Measurements from ENCODE around the gene RNGTT.
"Not testable (repeated sequence)": the region's sequence is repeated elsewhere in the genome, so short reads cannot be mapped to it uniquely, and the experiment has no call there.

RNGTT gene

DNA sequence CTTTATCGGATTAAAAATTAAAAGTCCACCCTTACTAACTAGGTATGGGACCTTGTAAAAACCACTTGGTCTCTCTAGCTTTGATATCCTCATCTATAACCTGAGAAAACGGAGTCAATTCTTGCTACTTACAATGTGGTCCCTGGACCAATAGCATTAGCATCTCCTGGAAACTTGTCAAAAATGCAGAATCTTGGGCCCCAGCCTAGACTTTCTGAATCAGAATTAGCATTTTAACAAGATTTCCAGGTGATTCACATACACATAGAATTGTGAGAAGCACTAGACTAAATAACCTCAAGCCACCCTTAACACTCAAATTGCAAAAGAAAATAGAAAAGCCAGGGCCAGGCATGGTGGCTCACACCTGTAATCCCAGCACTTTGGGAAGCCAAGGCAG is 96.6 kb downstream of the RNGTT start:
- DNase-seq (ENCODE audit: low read depth in 2 of 2): no peak

GRCh38 chr6:88865275-88865674 is 98.1 kb downstream of the RNGTT start:
- no peak for DNase-seq (ENCODE audit: low read depth in 2 of 2)

GRCh38 chr6:88864359-88865054 is 98.9 kb downstream of the RNGTT start:
- no peak for DNase-seq (ENCODE audit: low read depth in 2 of 2)

- DNase-seq (ENCODE audit: low read depth in 2 of 2): no peak
Observed at GRCh38 chr6:88860310-88860709, 103.1 kb downstream of the RNGTT start.

GRCh38 chr6:88858455-88858854 is 105.0 kb downstream of the RNGTT start:
- DNase-seq (ENCODE audit: low read depth in 2 of 2): no peak

DNA sequence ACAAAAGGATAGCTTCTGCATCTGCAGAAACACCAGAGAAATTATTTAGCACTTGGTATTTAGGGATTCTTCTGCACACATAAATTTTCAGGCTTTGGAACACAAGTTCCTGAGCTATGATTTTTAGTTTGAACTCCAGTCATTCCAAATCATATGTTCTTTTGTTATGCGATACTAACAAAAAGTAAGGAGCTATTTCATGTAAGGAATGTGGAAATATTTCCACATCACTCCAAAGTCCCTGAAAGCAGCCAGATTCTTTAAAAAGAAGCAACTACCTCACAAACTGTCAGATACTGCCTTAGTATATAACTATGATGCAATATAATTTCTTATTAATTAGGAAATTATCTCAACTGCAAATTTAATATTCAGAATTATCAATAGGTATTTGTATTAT is 106.9 kb downstream of the RNGTT start:
- no peak for DNase-seq (ENCODE audit: low read depth in 2 of 2)

DNA sequence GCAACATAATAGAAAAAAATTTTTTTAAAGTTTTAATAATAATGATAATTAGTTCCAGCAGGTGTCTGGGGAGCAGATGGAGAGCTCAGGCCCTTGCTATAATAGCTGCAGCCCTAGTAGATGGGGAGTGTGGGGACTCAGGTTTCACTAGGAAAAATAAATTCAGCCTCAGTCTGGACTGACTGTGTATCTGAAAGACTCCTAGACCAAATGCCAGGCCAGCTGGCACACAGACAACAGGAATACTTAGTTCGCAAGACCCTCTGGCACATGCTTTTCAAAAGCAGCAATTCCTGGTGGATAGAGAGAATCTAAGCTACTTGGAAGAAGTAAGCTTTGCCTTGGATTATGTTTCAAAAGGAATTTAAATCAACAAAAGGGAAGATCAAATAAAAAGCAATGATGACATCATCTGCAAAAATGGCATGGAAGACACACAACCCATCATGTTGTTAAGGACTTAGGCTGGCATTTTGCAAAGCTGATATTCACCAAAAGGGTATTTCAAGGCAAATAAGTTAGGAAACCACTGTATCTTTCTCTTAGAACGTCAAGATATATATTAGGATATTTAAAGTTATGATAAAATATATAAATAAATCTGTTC is 107.8 kb downstream of the RNGTT start:
- DNase-seq (ENCODE audit: low read depth in 2 of 2): no peak

- DNase-seq (ENCODE audit: low read depth in 2 of 2): no peak
Observed at GRCh38 chr6:88852775-88853174, 110.6 kb downstream of the RNGTT start.

DNA sequence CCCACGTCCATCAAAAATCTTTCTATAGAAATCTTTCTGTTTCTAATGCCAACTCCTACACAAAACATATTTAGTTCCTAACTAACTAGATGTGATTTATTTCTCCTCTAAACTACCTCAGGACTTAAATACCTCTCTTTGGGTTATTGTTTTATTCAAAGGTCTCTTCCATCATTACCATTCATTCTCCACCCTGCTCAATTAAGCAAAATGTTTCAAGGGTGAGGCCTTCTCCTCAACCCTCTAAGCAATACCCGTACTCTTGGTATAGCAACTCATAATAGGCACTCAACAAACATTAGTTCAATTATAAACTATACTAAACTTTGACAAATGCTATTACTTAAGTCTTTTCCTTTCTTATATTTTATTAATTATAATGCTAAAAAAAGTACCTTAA is 111.4 kb downstream of the RNGTT start:
- no peak for DNase-seq (ENCODE audit: low read depth in 2 of 2)

GRCh38 chr6:88848870-88849269 is 114.5 kb downstream of the RNGTT start:
- no peak for DNase-seq (ENCODE audit: low read depth in 2 of 2)

- DNase-seq (ENCODE audit: low read depth in 2 of 2): no peak
Observed at GRCh38 chr6:88843040-88843439, 120.4 kb downstream of the RNGTT start.

- no peak for DNase-seq (ENCODE audit: low read depth in 2 of 2)
Observed at GRCh38 chr6:88842320-88842719, 121.1 kb downstream of the RNGTT start.

GRCh38 chr6:88840796-88841539 is 122.5 kb downstream of the RNGTT start:
- DNase-seq (ENCODE audit: low read depth in 2 of 2): no peak

GRCh38 chr6:88840289-88840688 is 123.1 kb downstream of the RNGTT start:
- DNase-seq (ENCODE audit: low read depth in 2 of 2): no peak

DNA sequence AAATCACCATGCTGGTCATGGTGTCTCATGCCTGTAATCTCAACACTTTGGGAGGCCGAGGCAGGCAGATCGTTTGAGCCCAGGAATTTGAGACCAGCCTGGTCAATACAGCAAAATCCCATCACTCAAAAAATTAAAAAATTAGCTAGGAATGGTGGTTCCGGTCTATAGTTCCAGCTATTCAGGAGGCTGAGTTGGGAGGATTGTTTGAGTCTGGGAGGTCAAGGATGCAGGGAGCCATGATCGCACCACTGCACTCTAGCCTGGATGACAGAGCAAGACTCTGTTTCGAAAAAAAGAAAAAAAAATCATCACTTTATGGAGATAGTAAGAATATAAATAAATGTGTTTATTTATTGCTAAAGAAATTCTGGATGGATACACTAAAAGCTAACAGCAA is 124.1 kb downstream of the RNGTT start:
- no peak for DNase-seq (ENCODE audit: low read depth in 2 of 2)

- no peak for DNase-seq (ENCODE audit: low read depth in 2 of 2)
Observed at GRCh38 chr6:88835210-88835609, 128.2 kb downstream of the RNGTT start.

GRCh38 chr6:88833071-88833470 is 130.3 kb downstream of the RNGTT start:
- not testable (repeated sequence) for DNase-seq (ENCODE audit: low read depth in 2 of 2)

GRCh38 chr6:88827599-88827998 is 135.8 kb downstream of the RNGTT start:
- not testable (repeated sequence) for DNase-seq (ENCODE audit: low read depth in 2 of 2)

GRCh38 chr6:88825856-88826255 is 137.6 kb downstream of the RNGTT start:
- no peak for DNase-seq (ENCODE audit: low read depth in 2 of 2)

DNA sequence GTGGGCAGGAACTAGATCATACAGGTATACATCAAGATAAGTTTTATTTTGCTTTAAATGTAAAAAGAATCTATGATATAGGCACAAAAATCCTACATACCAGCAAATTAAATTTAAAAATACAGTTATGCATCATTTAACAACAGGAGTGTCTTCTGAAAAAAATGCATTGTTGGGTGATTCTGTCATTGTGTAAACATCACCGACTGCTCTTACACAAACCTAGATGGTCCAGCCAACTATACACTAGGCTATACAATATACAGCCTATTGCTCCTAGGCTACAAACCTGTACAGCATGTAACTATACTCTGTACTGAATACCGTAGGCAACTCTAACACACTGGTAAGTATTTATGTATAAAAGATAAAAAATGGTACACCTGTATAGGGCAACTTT is 139.4 kb downstream of the RNGTT start:
- no peak for DNase-seq (ENCODE audit: low read depth in 2 of 2)

DNA sequence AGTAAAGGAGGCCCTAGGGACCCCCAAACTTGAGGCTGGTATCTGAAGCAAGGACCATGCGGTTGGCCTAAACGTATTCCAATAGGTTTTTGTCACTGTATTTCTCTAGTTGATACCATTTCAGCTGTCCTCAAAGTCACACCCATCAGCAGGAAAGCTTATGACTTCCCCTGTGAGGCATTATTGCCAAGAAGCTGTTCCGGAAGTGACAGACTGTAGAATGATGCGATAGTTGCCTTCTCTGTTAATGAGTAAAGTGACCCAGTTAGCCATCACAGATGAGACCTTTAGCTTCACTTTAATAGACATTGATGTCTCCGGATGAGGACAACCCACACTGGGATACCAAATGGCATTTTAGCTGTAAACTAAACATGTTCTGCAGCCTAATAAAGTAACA is 147.9 kb downstream of the RNGTT start:
- no peak for DNase-seq (ENCODE audit: low read depth in 2 of 2)

GRCh38 chr6:88814909-88815308 is 148.5 kb downstream of the RNGTT start:
- no peak for DNase-seq (ENCODE audit: low read depth in 2 of 2)

- DNase-seq (ENCODE audit: low read depth in 2 of 2): no peak
Observed at GRCh38 chr6:88813045-88813444, 150.4 kb downstream of the RNGTT start.
